Endothelial cell of umbilical vein (primary cell): ENCODE data around the gene HKDC1. TPM values are rescaled to one million over a fixed set of nuclear protein-coding genes. Genes with fewer than 3 reads are reported as not detected.
A peak's percentile ranks its signal among the peaks of the same experiment; 100 is the strongest.

ENCODE experiments used
- BruUV-seq: library from RNA; stranded (reverse); fragments of 400-500 nt; replicated peaks from 2 replicates; lab custom pipeline; 2021; lab: Mats Ljungman, UMichigan
- CTCF ChIA-PET: fragments of 300-600, 350-600 bp; sonication (Branson Sonifier 250); formaldehyde crosslinking; loops from one replicate; lab custom pipeline; 2021; ENCODE audit warnings: antibody characterized with exemption, inconsistent platforms; lab: Charles Lee
- POLR2A ChIA-PET: fragments of 300-600, 350-600 bp; sonication (Branson Sonifier 250); formaldehyde crosslinking; loops from one replicate; lab custom pipeline; 2021; ENCODE audit warnings: antibody characterized with exemption, inconsistent platforms; lab: Charles Lee
- DNase-seq: peaks from one replicate; pipeline ENCODE4 v3.0.0-alpha.2; 2011; ENCODE audit warnings: low read depth, low spot score
- FAIRE-seq: peaks from 2 replicates; lab custom pipeline; 2011; peaks lifted over from hg19 to GRCh38; lab: Jason Lieb, UNC
- H2AFZ ChIP-seq: 2 replicates; pipeline ENCODE4 v1.6.0; 2012; ENCODE audit warnings: low read depth, low read length, control low read depth, inconsistent platforms
- H3K27ac ChIP-seq: 2 replicates; pipeline ENCODE4 v1.5.1; 2011; ENCODE audit warnings: low read depth, mild to moderate bottlenecking, control low read depth, low read length, moderate library complexity; ENCODE audit not compliant: insufficient read depth
- H3K27me3 ChIP-seq, 2 experiments: 2 replicates each; pipeline versions ENCODE4 v1.6.0 to v1.6.1; 2011; ENCODE audit warnings: low read length in 2 of 2, mixed read lengths in 1 of 2; ENCODE audit not compliant: control insufficient read depth in 2 of 2, insufficient read depth in 2 of 2
- H3K36me3 ChIP-seq, 2 experiments: 2 replicates in 1 of 2; 3 replicates in 1 of 2; pipeline ENCODE4 v1.5.1; 2011; ENCODE audit warnings: low read length in 2 of 2, mild to moderate bottlenecking in 1 of 2, moderate library complexity in 1 of 2; ENCODE audit not compliant: control insufficient read depth in 2 of 2, insufficient read depth in 2 of 2; ENCODE audit errors: extremely low read depth in 1 of 2
- H3K4me1 ChIP-seq: 3 replicates; pipeline ENCODE4 v1.5.1; 2011; ENCODE audit warnings: mild to moderate bottlenecking, low read length; ENCODE audit not compliant: control insufficient read depth, insufficient read depth; ENCODE audit errors: extremely low read depth
- H3K4me2 ChIP-seq: 2 replicates; pipeline ENCODE4 v1.6.1; 2011; ENCODE audit warnings: low read length, control low read depth, mixed read lengths; ENCODE audit not compliant: insufficient read depth
- H3K4me3 ChIP-seq, 3 experiments: fragments of 200-600 bp in 1 of 3; sonication (generic), shearing (Covaris generic) in 1 of 3; replicated peaks in 1 of 3; 2 replicates each; pipeline ENCODE4 v1.5.1; 2011 to 2016; ENCODE audit warnings: control low read depth in 3 of 3, low read length in 3 of 3, mild to moderate bottlenecking in 2 of 3, inconsistent platforms in 1 of 3, low read depth in 1 of 3, moderate library complexity in 1 of 3; ENCODE audit not compliant: insufficient read depth in 1 of 3
- H3K79me2 ChIP-seq: 2 replicates; pipeline ENCODE4 v1.6.0; 2012; ENCODE audit warnings: low read length, inconsistent platforms; ENCODE audit not compliant: control insufficient read depth, insufficient read depth
- H3K9ac ChIP-seq: replicated peaks from 2 replicates; pipeline ENCODE3; 2011; ENCODE audit warnings: low read length, control low read depth; ENCODE audit not compliant: insufficient read depth; ENCODE audit errors: extremely low read depth
- H3K9me1 ChIP-seq: replicated peaks from 3 replicates; pipeline ENCODE4 v1.6.0; 2011; ENCODE audit warnings: mild to moderate bottlenecking, low read length; ENCODE audit not compliant: control insufficient read depth, insufficient read depth; ENCODE audit errors: extremely low read depth
- H3K9me3 ChIP-seq: replicated peaks from 2 replicates; pipeline ENCODE4 v1.5.1; 2012; ENCODE audit warnings: low read length, inconsistent platforms; ENCODE audit not compliant: control insufficient read depth, insufficient read depth
- H4K20me1 ChIP-seq: replicated peaks from 2 replicates; pipeline ENCODE3; 2011; ENCODE audit warnings: mild to moderate bottlenecking, low read length; ENCODE audit not compliant: control insufficient read depth, insufficient read depth; ENCODE audit errors: extremely low read depth
- EZH2 ChIP-seq: IDR thresholded peaks from 2 replicates; pipeline ENCODE4 v1.6.1; 2012; ENCODE audit warnings: borderline replicate concordance, low read depth, mild to moderate bottlenecking, moderate library complexity, low read length, inconsistent platforms; ENCODE audit not compliant: severe bottlenecking
- FOS ChIP-seq: IDR thresholded peaks from 2 replicates; pipeline ENCODE4 v1.6.1; 2011; ENCODE audit warnings: mild to moderate bottlenecking, low read length, moderate library complexity, borderline replicate concordance; ENCODE audit not compliant: insufficient read depth
- JUN ChIP-seq: IDR thresholded peaks from 2 replicates; pipeline ENCODE4 v1.6.1; 2011; ENCODE audit warnings: borderline replicate concordance, low read depth; ENCODE audit not compliant: insufficient read length, insufficient read depth
- POLR2A ChIP-seq: IDR thresholded peaks from 2 replicates; pipeline ENCODE4 v1.6.1; 2012; ENCODE audit warnings: low read depth, mild to moderate bottlenecking, control low read depth, low read length
- dilution Hi-C: fragments of 300-500 bp; cut with MboI; formaldehyde crosslinking; loops from one replicate; pipeline ENCODE4 v1.15.0; 2019; ENCODE audit warnings: low sequenced_read_pairs; ENCODE audit not compliant: extremely low pct_ligation_motif_present
- intact Hi-C: fragments of 100-400 bp; cut with micrococcal nuclease; formaldehyde crosslinking; loops from one replicate; pipeline ENCODE4 v1.10.0; 2022
- polyA plus RNA-seq, 4 experiments: library from polyadenylated mRNA; depleted of rRNA in 3 of 4; stranded (reverse) in 3 of 4; unstranded in 1 of 4; fragments of >200 nt; gene quantifications; 2 replicates each; pipeline versions ENCODE4 v1.2.1 to v1.2.3, GENCODE V29; 2011 to 2012; ENCODE audit warnings: missing spikeins in 1 of 4
- total RNA-seq: library from RNA; stranded (reverse); gene quantifications from 2 replicates; pipeline ENCODE4 v1.2.3, GENCODE V29; 2021
- TF ChIP-seq, protein P1 (sequence below): IDR thresholded peaks from 2 replicates; pipeline ENCODE4 v1.6.1; 2011; ENCODE audit not compliant: insufficient read depth, insufficient read length
- TF ChIP-seq, protein P2 (sequence below), 2 donors: IDR thresholded peaks; 1 replicate in 1 of 2; 2 replicates in 1 of 2; pipeline ENCODE4 v1.5.1; 2011; ENCODE audit warnings: low read length in 2 of 2, mild to moderate bottlenecking in 2 of 2, moderate library complexity in 2 of 2, control low read depth in 1 of 2, inconsistent platforms in 1 of 2, low read depth in 1 of 2; ENCODE audit not compliant: insufficient read depth in 1 of 2; ENCODE audit errors: extremely low read depth in 1 of 2

Gene HKDC1
- total and polyA plus RNA-seq, 2 donors (not counting 3 experiments of a cell fraction or from before 2014, with no cell fraction given): not detected

DNA sequence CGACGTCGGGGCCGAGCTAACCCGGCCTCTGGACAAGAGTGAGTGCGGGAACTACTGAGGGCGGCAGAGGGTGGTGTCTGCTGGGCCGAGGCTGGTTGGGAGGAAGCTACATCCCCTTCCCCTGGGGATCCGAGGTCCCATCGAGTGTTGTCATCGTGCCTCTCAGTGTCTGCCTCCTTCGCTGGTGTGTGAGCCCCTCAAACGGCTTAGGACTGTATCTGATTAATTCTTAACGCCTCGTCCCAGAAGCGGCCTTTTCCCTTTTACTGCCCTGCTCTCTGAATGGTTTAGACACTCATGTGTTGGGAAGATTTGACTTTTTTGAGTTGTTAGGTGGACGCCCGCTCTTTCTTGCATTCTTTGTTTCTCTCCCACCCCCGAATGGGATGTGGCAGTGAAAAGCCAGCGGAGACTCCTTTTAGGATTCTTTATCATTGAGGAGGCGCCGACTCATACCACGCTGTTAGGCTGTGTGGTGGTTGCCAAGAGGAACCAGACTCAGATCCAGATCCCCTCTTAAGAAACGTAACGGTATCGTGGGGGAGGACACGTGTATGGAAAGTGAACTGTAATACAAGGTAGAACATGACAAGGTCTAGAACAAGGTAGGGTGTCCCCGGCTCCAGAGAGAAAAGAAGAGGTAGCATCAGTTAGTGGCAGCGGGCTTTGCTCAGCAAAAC is 39.5 kb upstream of the HKDC1 start:
- dilution Hi-C loops (no loop called here), intact Hi-C loops (loop anchor here (1.0 to 2.0 kb wide), 2 partner anchors 36 to 56 kb away; partner anchors contain the start of gene VPS26A)
- Histone ChIP-seq H3K4me1 (peaks cover 17% of the 10 kb centered on the region), H3K4me3 (peak overlapping the region; percentile 61 to 96 (median 64)), H4K20me1 (no peaks in the 10 kb centered on the region), H3K27me3 (no peaks in the 10 kb centered on the region), H3K36me3 (peaks cover 0 to 6% of the 10 kb centered on the region in 2 experiments), H2AFZ (peak overlapping the region; percentile 49), H3K27ac (peak overlapping the region; percentile 94), H3K9me1 (no peaks in the 10 kb centered on the region), H3K79me2 (peaks cover 39% of the 10 kb centered on the region), H3K9me3 (no peaks in the 10 kb centered on the region), H3K9ac (peak overlapping the region; percentile 98), H3K4me2 (peak overlapping the region; percentile 93)
- BruUV-seq: TSS peak; percentile 47
- ChIA-PET CTCF (no interaction called here), POLR2A (no interaction called here)
- no peak for TF ChIP-seq EZH2
- FAIRE-seq (peak; percentile 55), DNase-seq (no peak)

DNA sequence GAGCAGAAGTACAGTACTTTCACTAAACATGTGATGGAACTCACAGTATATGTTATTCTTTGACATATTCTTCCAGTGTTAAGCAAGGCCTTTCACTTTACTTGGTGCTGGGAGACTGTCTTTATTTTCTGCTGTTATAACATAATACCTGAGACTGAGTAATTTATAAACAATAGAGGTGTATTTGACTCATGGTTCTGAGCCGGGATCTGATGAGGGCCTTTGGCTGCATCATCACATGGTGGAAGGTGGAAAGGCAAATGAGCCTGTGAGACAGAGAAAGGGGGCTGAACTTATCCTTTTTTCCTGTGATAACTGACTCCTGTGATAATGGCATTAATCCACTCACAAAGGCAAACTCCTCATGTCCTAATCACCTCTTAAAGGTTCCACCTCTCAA is 38.7 kb upstream of the HKDC1 start:
- Histone ChIP-seq H3K4me2 (peak overlapping the region; percentile 93), H3K27me3 (no peaks in the 10 kb centered on the region), H3K27ac (no peak overlapping the region), H3K9ac (peak overlapping the region; percentile 98), H3K36me3 (peaks cover 0 to 6% of the 10 kb centered on the region in 2 experiments), H3K79me2 (peaks cover 40% of the 10 kb centered on the region), H3K9me3 (no peaks in the 10 kb centered on the region), H3K4me1 (peaks cover 17% of the 10 kb centered on the region), H3K4me3 (peak overlapping the region in 1 of 3 experiments; percentile 96), H2AFZ (no peak overlapping the region), H3K9me1 (no peaks in the 10 kb centered on the region), H4K20me1 (no peaks in the 10 kb centered on the region)
- ChIA-PET CTCF (interaction anchor here (0.6 kb wide), 1 partner anchor 128 kb away, joined by 3 read pairs; no protein-coding TSS in a partner anchor), POLR2A (no interaction called here)
- BruUV-seq: no TSS peak
- dilution Hi-C loops: no loop called here
- no peak for DNase-seq
- intact Hi-C loops: loop anchor here (2.0 kb wide), 1 partner anchor 35 kb away; no protein-coding TSS in a partner anchor
- TF ChIP-seq FOS (no peak), POLR2A (no peak), JUN (no peak)
- TF ChIP-seq, protein P1, sequence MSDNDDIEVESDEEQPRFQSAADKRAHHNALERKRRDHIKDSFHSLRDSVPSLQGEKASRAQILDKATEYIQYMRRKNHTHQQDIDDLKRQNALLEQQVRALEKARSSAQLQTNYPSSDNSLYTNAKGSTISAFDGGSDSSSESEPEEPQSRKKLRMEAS: no peak
- TF ChIP-seq, protein P2, sequence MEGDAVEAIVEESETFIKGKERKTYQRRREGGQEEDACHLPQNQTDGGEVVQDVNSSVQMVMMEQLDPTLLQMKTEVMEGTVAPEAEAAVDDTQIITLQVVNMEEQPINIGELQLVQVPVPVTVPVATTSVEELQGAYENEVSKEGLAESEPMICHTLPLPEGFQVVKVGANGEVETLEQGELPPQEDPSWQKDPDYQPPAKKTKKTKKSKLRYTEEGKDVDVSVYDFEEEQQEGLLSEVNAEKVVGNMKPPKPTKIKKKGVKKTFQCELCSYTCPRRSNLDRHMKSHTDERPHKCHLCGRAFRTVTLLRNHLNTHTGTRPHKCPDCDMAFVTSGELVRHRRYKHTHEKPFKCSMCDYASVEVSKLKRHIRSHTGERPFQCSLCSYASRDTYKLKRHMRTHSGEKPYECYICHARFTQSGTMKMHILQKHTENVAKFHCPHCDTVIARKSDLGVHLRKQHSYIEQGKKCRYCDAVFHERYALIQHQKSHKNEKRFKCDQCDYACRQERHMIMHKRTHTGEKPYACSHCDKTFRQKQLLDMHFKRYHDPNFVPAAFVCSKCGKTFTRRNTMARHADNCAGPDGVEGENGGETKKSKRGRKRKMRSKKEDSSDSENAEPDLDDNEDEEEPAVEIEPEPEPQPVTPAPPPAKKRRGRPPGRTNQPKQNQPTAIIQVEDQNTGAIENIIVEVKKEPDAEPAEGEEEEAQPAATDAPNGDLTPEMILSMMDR (IDR thresholded peaks at IDR 0.05; ENCODE audit: extremely low read depth in 1 of 2, insufficient read depth in 1 of 2, low read depth in 1 of 2, low read length in 2 of 2): no peak
- no peak for FAIRE-seq
